GM21526 (cell line): ENCODE data around the gene ERP29.
"Not testable (repeated sequence)": the region's sequence is repeated elsewhere in the genome, so short reads cannot be mapped to it uniquely, and the experiment has no call there.

ENCODE experiments used
- ATAC-seq: cut with Tn5 transposase; IDR thresholded peaks from one replicate; pipeline ENCODE4 v1.9.1; 2021; ENCODE audit warnings: moderate library complexity; ENCODE audit not compliant: unreplicated experiment, low FRiP score

ERP29 gene

GRCh38 chr12:112012775-112013600, at the start of gene ERP29, which contains the start of gene TMEM116:
Gene ERP29, plus strand, starts transcription at chr12:112013426. Its CDS starts 40 bp downstream, at chr12:112013466.
Gene TMEM116, minus strand, starts transcription at chr12:112013165. Its CDS starts 7,895 bp downstream, at chr12:112005270.
- ATAC-seq = peak; percentile 73

- ATAC-seq = no peak
Measured at GRCh38 chr12:111964935-111965334, 48.3 kb upstream of the ERP29 start.

GRCh38 chr12:111971800-111972199, 41.4 kb upstream of the ERP29 start:
- ATAC-seq = no peak

GRCh38 chr12:111975161-111975931, 37.9 kb upstream of the ERP29 start:
- no peak for ATAC-seq

- ATAC-seq = no peak
Measured at GRCh38 chr12:111976291-111976690, 36.9 kb upstream of the ERP29 start.

- no peak for ATAC-seq
Measured at GRCh38 chr12:111976860-111977259, 36.4 kb upstream of the ERP29 start.

- ATAC-seq = no peak
Measured at GRCh38 chr12:111978545-111978944, 34.7 kb upstream of the ERP29 start.

- no peak for ATAC-seq
Measured at GRCh38 chr12:111980598-111980997, 32.6 kb upstream of the ERP29 start.

GRCh38 chr12:111981987-111982386, 31.2 kb upstream of the ERP29 start:
- no peak for ATAC-seq

- ATAC-seq = no peak
Measured at GRCh38 chr12:111984820-111985219, 28.4 kb upstream of the ERP29 start.

GRCh38 chr12:111991535-111991934, 21.7 kb upstream of the ERP29 start:
- ATAC-seq = no peak

- ATAC-seq = no peak
Measured at GRCh38 chr12:111991946-111992345, 21.3 kb upstream of the ERP29 start.

GRCh38 chr12:111992464-111992863, 20.8 kb upstream of the ERP29 start:
- no peak for ATAC-seq

- ATAC-seq = no peak
Measured at GRCh38 chr12:111993292-111994150, 19.7 kb upstream of the ERP29 start.

- not testable (repeated sequence) for ATAC-seq
Measured at GRCh38 chr12:111994211-111995111, 18.8 kb upstream of the ERP29 start.

GRCh38 chr12:111995782-111996480, 17.3 kb upstream of the ERP29 start:
- ATAC-seq = no peak

GRCh38 chr12:111997300-111997699, 15.9 kb upstream of the ERP29 start:
- ATAC-seq = no peak

- no peak for ATAC-seq
Measured at GRCh38 chr12:111998015-111998414, 15.2 kb upstream of the ERP29 start.

GRCh38 chr12:111999129-111999528, 14.1 kb upstream of the ERP29 start:
- ATAC-seq = not testable (repeated sequence)
